ENCODE measurements around the gene CASKIN2.

CASKIN2 gene

GRCh38 chr17:75503976-75504346, 11.4 kb downstream of the CASKIN2 start:
- no peak for DNase-seq (ENCODE audit: low spot score)

- DNase-seq (ENCODE audit: low spot score): no peak
Measured at GRCh38 chr17:75503337-75503950, 11.9 kb downstream of the CASKIN2 start.

- DNase-seq (ENCODE audit: low spot score): no peak
Measured at GRCh38 chr17:75502721-75503329, 12.5 kb downstream of the CASKIN2 start.

GRCh38 chr17:75502072-75502720, 13.1 kb downstream of the CASKIN2 start:
- no peak for DNase-seq (ENCODE audit: low spot score)

GRCh38 chr17:75501378-75502071, 13.8 kb downstream of the CASKIN2 start:
- DNase-seq (ENCODE audit: low spot score): no peak

- no peak for DNase-seq (ENCODE audit: low spot score)
Measured at GRCh38 chr17:75500419-75501216, 14.7 kb downstream of the CASKIN2 start.

- DNase-seq (ENCODE audit: low spot score): no peak
Measured at GRCh38 chr17:75499313-75500022, 15.9 kb downstream of the CASKIN2 start.

GRCh38 chr17:75498726-75499213, 16.6 kb downstream of the CASKIN2 start:
- DNase-seq (ENCODE audit: low spot score): no peak

- DNase-seq (ENCODE audit: low spot score): no peak
Measured at GRCh38 chr17:75498039-75498725, 17.2 kb downstream of the CASKIN2 start.

GRCh38 chr17:75496005-75496404, 19.3 kb downstream of the CASKIN2 start:
- DNase-seq (ENCODE audit: low spot score): no peak

GRCh38 chr17:75494326-75494877, 20.9 kb downstream of the CASKIN2 start:
- DNase-seq (ENCODE audit: low spot score): no peak

GRCh38 chr17:75493476-75494129, 21.7 kb downstream of the CASKIN2 start:
- DNase-seq (ENCODE audit: low spot score): no peak

- DNase-seq (ENCODE audit: low spot score): no peak
Measured at GRCh38 chr17:75492555-75493168, 22.7 kb downstream of the CASKIN2 start.

- no peak for DNase-seq (ENCODE audit: low spot score)
Measured at GRCh38 chr17:75491680-75492079, 23.7 kb downstream of the CASKIN2 start.

- DNase-seq (ENCODE audit: low spot score): no peak
Measured at GRCh38 chr17:75490953-75491649, 24.2 kb downstream of the CASKIN2 start.

- DNase-seq (ENCODE audit: low spot score): no peak
Measured at GRCh38 chr17:75490173-75490743, 25.1 kb downstream of the CASKIN2 start.

- no peak for DNase-seq (ENCODE audit: low spot score)
Measured at GRCh38 chr17:75489511-75489955, 25.8 kb downstream of the CASKIN2 start.

Data from hepatic stellate cell (primary cell).